HG03432 (cell line): ENCODE data around the gene PDSS1.
"Not testable (repeated sequence)": the region's sequence is repeated elsewhere in the genome, so short reads cannot be mapped to it uniquely, and the experiment has no call there.

Experiments
- ATAC-seq: cut with Tn5 transposase; IDR thresholded peaks from one replicate; pipeline ENCODE4 v1.9.1; 2021; ENCODE audit warnings: mild to moderate bottlenecking, moderate library complexity; ENCODE audit not compliant: unreplicated experiment

Gene PDSS1

GRCh38 chr10:26738301-26738911, 40.9 kb downstream of the PDSS1 start:
- no peak for ATAC-seq

DNA sequence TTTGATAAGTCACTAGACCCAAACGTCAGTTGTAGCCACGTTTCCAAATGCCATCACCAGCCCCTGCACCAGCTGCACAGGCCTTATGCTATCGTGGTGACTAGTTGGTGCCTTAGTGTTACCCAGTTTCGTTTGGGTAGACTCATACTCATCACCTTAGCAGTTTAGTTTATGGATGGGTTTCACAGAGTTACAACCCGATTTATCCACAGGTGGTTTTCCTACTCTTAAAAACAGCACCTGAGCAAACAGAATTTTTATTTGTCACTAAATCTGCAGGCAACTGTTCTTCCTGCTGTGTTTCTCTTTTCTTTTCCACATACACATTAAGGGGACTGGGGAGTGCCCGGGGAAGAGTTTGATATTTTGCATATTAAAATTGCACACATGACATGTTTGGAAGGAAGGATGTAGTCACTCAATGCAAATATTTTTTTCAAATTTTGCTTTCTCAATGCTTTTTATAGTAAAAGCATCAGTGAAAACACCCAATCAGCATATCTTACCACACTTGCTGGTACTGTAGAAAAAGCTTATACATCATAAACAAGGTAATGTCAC, 41.6 kb downstream of the PDSS1 start:
- ATAC-seq: peak; percentile 45

DNA sequence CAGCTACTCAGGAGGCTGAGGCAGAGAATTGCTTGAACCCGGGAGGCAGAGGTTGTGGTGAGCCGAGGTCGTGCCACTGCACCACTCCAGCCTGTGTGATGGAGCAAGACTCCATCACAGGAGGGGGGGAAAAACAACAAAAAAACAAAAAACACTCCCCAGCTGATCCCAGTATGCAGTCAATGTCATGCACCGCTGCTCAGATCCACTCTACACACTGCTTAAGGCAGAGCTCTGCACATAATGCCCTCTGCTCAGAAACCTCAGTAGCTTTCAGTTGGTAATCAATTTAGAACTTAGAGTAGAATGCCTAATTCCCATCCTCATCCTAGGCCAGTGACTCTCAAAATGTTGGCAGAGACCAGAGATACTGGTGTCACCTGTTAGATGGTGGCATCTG, 43.9 kb downstream of the PDSS1 start:
- ATAC-seq: no peak

GRCh38 chr10:26743091-26743490, 45.6 kb downstream of the PDSS1 start:
- ATAC-seq: no peak

GRCh38 chr10:26743841-26744240, 46.3 kb downstream of the PDSS1 start:
- no peak for ATAC-seq

DNA sequence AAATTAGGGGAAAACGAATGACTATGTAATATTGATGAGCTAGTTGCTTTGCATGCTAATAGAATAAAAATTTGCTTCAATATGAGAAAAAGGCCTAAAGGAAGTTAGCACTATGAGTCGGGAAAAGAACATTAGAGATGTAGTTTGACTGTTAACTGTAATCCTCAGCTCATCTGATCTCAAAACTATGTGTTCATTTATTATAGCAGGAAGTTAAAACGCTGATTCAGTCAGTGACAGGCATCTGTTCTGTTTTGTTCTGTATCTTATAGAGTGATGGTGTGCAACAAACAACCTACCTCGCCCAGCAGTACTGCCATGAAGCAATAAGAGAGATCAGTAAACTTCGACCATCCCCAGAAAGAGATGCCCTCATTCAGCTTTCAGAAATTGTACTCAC, 48.6 kb downstream of the PDSS1 start:
- no peak for ATAC-seq

DNA sequence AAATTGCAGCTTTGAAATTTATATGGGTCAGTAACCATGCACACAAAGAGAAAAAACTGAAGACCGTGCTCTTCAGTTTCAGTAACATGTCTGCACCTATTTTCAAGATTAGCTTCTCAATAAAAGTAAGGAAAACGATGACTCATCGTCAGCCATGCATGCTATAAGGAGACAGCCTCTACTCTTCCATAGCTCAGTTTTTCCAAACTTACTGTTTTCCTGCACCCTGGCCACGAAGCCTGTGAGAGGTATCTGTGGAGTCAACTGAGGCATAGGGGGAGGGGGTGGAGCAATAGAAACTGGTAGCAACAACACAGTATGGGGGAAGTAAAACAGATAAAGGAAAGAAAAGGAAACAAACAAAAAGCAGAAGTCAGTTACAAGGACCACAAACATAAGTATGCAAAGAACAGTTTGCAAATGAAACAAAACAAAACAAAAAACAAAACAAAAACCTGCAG, 58.0 kb downstream of the PDSS1 start:
- peak; percentile 98 for ATAC-seq

- ATAC-seq: no peak
Measured at GRCh38 chr10:26759008-26759407, 61.5 kb downstream of the PDSS1 start.

GRCh38 chr10:26765549-26765948, 68.0 kb downstream of the PDSS1 start:
- no peak for ATAC-seq

- no peak for ATAC-seq
Measured at GRCh38 chr10:26770069-26770468, 72.6 kb downstream of the PDSS1 start.

GRCh38 chr10:26773633-26774032, 76.1 kb downstream of the PDSS1 start:
- ATAC-seq: no peak

DNA sequence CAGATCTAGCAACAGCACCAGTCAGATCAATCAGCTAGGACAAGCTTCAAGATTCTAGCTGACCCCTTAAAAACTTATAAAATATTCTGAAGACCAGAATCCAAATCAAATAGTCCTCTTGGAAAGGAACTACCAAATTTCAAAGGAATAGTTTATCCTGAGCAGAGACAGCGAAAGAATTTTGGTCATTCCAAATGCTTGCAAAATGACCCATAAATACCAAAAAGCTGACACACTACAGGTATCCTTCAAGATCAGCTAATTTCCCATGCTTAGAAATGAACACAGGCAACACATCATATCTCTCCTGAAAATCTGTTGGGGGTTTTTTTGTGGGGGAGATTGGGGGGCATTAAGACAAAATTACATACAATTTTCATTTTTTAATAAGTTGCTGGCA, 78.8 kb downstream of the PDSS1 start:
- no peak for ATAC-seq

DNA sequence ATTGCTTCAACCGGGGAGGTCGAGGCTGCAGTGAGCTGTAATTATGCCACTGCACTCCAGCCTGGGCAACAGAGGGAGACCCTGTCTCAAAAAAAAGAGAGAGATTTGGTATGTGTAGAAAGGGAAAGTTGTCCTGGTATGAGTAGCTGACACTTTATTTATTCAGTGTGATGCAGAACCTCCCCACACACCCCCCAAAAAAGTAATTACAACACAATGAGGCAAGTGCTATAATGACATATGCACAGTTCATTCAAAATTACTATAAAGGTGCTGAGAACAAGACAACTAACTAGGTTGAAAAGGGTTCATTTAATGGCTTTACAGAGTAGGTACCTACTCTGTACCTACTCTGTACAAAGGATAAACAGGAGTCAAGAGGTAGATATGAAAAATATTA, 80.2 kb downstream of the PDSS1 start:
- ATAC-seq: no peak

- no peak for ATAC-seq
Measured at GRCh38 chr10:26779176-26779860, 81.8 kb downstream of the PDSS1 start.

GRCh38 chr10:26780106-26780792, 82.7 kb downstream of the PDSS1 start:
- peak; percentile 37 for ATAC-seq

DNA sequence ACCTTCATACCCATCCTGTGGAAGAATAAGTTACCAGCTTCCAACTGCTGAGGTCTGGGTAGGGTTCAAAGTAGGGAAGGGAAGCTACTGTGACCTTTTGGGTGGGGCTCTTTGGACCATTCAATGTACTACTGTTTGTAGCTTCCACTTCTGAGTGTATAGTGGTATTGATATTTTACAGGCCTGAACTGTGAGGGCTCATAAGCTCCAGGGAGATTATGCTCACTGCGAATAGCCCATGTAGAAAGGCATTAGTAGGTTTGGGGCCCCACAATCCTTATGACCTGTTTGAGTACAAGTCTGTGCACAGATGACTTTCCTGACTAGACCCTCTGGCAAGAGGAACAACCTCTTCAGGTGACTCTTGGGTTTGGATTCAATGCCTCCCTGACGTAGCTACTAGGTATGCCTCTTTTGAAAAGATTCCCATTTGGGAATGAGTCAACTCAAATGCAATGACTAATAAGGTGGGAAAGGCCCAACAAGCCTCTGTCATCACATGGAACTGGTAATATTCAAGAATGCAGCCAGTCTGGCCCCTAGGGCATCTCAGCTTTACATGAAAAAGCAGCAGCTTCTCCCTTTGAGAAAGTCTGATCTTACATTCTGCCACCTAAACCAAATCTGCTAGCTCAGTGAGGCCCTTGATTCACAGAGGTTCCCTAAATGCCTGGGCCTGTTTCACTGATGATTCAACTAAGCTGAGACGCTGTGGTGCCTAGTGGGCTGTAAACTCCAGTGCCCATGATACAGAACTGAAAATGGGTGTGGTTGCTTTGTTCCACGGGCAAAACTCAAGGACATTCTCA, 83.5 kb downstream of the PDSS1 start:
- ATAC-seq: peak; percentile 79

GRCh38 chr10:26781797-26782196, 84.3 kb downstream of the PDSS1 start:
- peak; percentile 3 for ATAC-seq

- no peak for ATAC-seq
Measured at GRCh38 chr10:26787362-26787761, 89.9 kb downstream of the PDSS1 start.

DNA sequence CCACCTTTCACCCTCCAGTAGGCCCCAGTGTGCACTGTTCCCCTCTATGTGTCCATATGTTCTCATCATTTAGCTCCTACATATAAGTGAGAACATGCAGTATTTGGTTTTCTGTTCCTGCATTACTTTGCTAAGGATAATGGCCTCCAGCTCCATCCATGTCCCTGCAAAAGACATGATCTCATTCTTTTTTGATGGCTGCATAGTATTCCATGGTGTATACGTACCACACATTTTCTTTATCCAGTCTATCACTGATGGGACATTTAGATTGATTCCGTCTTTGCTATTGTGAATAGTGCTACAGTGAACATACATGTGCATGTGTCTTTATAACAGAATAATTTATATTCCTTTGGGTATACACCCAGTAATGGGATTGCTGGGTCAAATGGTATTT, 92.3 kb downstream of the PDSS1 start:
- ATAC-seq: not testable (repeated sequence)

- ATAC-seq: no peak
Measured at GRCh38 chr10:26790221-26790995, 92.9 kb downstream of the PDSS1 start.
